BJ (cell line): ENCODE data around the gene JAG1. TPM values are rescaled to one million over a fixed set of nuclear protein-coding genes. Genes with fewer than 3 reads are reported as not detected.

Source experiments
- CTCF ChIA-PET: fragments of 350-600 bp; formaldehyde crosslinking; extraction: SDS; loops from one replicate; lab custom pipeline; 2021; ENCODE audit warnings: antibody characterized with exemption, inconsistent platforms; lab: Yijun Ruan, JAX
- POLR2A ChIA-PET: fragments of 300-600 bp; sonication (Branson Sonifier 250); formaldehyde crosslinking; extraction: SDS; loops from one replicate; lab custom pipeline; 2021; ENCODE audit warnings: antibody characterized with exemption; lab: Charles Lee
- DNase-seq: peaks from one replicate; pipeline ENCODE4 v3.0.0-alpha.2; 2011; ENCODE audit warnings: low read depth
- H3K27me3 ChIP-seq: 2 replicates; pipeline ENCODE4 v1.6.0; 2011; ENCODE audit warnings: low read length; ENCODE audit not compliant: control insufficient read depth, insufficient read depth
- H3K36me3 ChIP-seq: 2 replicates; pipeline ENCODE4 v1.5.1; 2011; ENCODE audit warnings: low read length; ENCODE audit not compliant: control insufficient read depth, insufficient read depth
- H3K4me3 ChIP-seq: 2 replicates; pipeline ENCODE4 v1.5.1; 2011; ENCODE audit warnings: low read depth, mild to moderate bottlenecking, control low read depth, low read length
- CTCF ChIP-seq: IDR thresholded peaks from 2 replicates; pipeline ENCODE4 v1.5.1; 2011; ENCODE audit warnings: low read depth, mild to moderate bottlenecking, control low read depth, inconsistent platforms, low read length, moderate library complexity; ENCODE audit not compliant: insufficient read depth
- polyA plus RNA-seq: library from polyadenylated mRNA; depleted of rRNA; stranded (reverse); fragments of >200 nt; gene quantifications from 2 replicates; pipeline ENCODE4 v1.2.3, GENCODE V29; 2011

The JAG1 gene
- polyA plus RNA-seq, 1 experiment: 19.9 TPM

DNA sequence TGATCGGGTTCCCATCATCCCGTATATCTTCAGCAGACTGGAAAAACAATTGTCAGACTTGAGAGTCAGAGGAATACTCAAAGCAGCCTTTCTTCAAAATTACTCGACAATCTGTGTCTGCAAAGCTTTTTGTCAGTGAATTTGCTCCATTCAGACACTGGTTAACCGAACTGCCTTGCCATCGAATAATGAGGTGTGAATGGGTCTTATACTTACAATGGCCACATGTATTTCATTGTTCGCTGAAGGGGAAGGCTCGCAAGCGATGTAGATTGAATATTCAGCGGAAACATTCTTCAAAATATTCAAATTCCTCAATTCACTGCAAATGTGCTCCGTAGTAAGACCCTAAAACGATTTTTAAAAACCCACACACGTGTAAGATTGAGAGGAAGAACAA lies 32.9 kb downstream of the JAG1 start:
- ChIA-PET POLR2A (no interaction called here), CTCF (no interaction called here)
- H3K27me3 ChIP-seq: no peaks in the 10 kb centered on the region
- no peak overlapping the region for H3K4me3 ChIP-seq
- peaks cover 28% of the 10 kb centered on the region for H3K36me3 ChIP-seq
- DNase-seq: no peak
- TF ChIP-seq CTCF: no peak

DNA sequence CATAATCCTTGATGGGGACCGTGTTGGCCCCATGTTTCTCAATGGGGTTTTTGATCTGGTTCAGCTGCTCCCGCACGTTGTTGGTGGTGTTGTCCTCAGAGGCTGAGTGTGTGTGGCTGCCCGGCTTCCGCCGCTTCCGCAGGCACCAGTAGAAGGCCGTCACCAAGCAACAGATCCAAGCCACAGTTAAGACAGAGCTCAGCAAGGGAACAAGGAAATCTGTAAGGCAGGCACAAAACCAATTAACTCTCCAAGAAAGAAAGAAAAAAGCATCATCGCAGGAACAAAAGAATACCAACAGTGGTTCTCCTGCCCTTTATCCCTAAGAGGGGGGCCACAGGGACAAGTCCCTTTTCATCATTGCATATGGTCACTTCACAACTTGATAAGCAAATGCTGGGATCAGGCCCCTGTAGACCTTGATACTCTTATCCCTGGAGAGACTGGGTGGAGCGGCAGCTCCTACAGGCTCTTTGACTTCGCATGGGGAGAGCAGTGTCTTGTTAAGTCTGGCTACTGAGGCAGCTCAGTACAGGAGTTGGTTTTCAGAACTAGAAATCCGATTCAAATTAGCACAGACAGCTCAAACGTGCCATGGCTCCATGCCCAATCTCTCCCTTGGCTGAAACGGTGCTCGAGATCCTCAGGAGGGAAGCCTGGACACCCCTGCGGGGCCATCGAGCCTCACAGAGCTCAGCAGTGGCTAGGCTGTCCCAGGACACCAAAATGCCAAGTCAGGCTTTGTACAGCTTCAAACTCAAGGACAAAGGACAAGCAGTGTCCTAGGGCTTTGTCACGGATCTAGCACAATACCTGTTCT lies 33.9 kb downstream of the JAG1 start:
- no peak for TF ChIP-seq CTCF
- Histone ChIP-seq H3K36me3 (peaks cover 27% of the 10 kb centered on the region), H3K27me3 (no peaks in the 10 kb centered on the region), H3K4me3 (no peak overlapping the region)
- POLR2A ChIA-PET: no interaction called here
- CTCF ChIA-PET: interaction anchor here (0.7 to 1.0 kb wide), 2 partner anchors 74 to 214 kb away, joined by 3 to 4 read pairs; no protein-coding TSS in a partner anchor
- DNase-seq: no peak

DNA sequence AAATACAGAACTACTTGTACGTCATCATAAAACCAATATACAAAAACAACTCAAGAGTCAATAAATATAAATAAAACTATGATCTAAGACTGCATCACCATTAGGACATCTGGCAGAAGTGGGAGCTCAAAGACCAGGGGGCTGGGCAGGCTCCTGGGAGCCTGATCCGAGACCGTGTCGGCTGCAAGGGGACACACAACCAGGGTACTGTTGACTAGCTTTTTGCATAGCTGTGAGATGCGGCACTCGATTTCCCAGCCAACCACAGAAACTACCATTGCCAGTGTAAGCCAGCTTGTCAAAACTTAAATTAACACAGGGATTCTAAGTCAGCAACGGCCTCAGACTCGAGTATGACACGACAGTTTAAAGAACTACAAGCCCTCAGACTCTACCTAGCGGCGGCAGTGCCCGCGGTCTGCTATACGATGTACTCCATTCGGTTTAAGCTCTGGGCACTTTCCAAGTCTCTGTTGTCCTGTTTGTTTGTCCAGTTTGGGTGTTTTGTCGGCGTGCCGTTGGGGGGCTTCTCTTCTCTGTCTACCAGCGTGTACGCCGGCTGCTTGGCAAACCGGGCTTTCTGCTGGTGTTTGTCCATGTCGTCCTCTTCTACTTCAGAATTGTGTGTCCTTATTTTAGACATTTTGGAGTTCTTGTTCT lies 34.6 kb downstream of the JAG1 start:
- CTCF ChIA-PET: interaction anchor here (1.0 to 1.2 kb wide), 2 partner anchors 74 to 168 kb away, joined by 3 read pairs; no protein-coding TSS in a partner anchor
- Histone ChIP-seq H3K27me3 (no peaks in the 10 kb centered on the region), H3K4me3 (no peak overlapping the region), H3K36me3 (peaks cover 27% of the 10 kb centered on the region)
- no peak for TF ChIP-seq CTCF
- POLR2A ChIA-PET: no interaction called here
- no peak for DNase-seq

- Histone ChIP-seq H3K36me3 (peaks cover 25% of the 10 kb centered on the region), H3K4me3 (no peak overlapping the region), H3K27me3 (no peaks in the 10 kb centered on the region)
- no peak for DNase-seq
- CTCF ChIA-PET: interaction anchor here (1.1 to 2.0 kb wide), 3 partner anchors 9 to 34 kb away, joined by 3 to 7 read pairs (median 4); no protein-coding TSS in a partner anchor
- POLR2A ChIA-PET: interaction anchor here (0.7 kb wide), 1 partner anchor 18 kb away, joined by 3 read pairs; no protein-coding TSS in a partner anchor
- no peak for TF ChIP-seq CTCF
Measured at GRCh38 chr20:10637563-10637962, 36.2 kb downstream of the JAG1 start.

GRCh38 chr20:10637031-10637559 lies 36.7 kb downstream of the JAG1 start:
- no peak overlapping the region for H3K4me3 ChIP-seq
- ChIA-PET POLR2A (interaction anchor here (0.7 kb wide), 1 partner anchor 17 kb away, joined by 3 read pairs; no protein-coding TSS in a partner anchor), CTCF (interaction anchor here (1.1 to 2.0 kb wide), 3 partner anchors 9 to 35 kb away, joined by 3 to 7 read pairs (median 4); no protein-coding TSS in a partner anchor)
- DNase-seq: no peak
- TF ChIP-seq CTCF: no peak
- no peaks in the 10 kb centered on the region for H3K27me3 ChIP-seq
- peaks cover 21% of the 10 kb centered on the region for H3K36me3 ChIP-seq
